Measurements from ENCODE around the gene SRGAP3. TPM values are rescaled to one million over a fixed set of nuclear protein-coding genes. Genes with fewer than 3 reads are reported as not detected.

The SRGAP3 gene
- total and polyA plus RNA-seq, 2 donors (not counting 1 experiment from before 2014, with no cell fraction given) = 1.4 to 1.5 TPM

DNA sequence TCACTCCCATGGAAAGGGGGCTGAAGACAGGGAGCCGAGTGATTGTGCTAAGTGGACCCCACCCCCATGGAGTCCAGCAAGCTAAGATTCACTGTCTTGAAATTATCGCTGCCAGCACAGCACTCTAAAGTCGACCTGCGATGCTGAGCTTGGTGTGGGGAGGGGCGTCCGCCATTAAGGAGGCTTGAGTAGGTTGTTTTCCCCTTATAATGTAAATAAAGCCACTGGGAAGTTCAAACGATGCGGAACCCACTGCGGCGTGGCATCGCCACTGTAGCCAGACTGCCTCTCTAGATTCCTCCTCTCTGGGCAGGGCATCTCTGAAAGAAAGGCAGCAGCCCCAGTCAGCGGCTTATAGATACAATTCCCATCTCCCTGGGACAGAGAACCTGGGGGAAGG lies 10.9 kb upstream of the SRGAP3 start:
- no peaks in the 10 kb centered on the region for H4K20me1 ChIP-seq (ENCODE audit: control insufficient read depth, insufficient read depth, low read length, poor library complexity, severe bottlenecking)
- H3K27ac ChIP-seq (ENCODE audit: low read length in 2 of 2) = no peak overlapping the region
- POLR2A ChIA-PET = no interaction called here
- no peaks in the 10 kb centered on the region for H3K36me3 ChIP-seq (replicated peaks in 1 of 2; ENCODE audit: control extremely low read depth in 1 of 2, control insufficient read depth in 1 of 2, extremely low read depth in 1 of 2, insufficient read depth in 2 of 2, low read length in 1 of 2)
- H3K9ac ChIP-seq (ENCODE audit: low read length) = no peak overlapping the region
- H3K27me3 ChIP-seq (replicated peaks in 1 of 4; ENCODE audit: control extremely low read depth in 1 of 4, control insufficient read depth in 3 of 4, insufficient read depth in 4 of 4, low read length in 3 of 4) = peaks cover 0 to 8% (median 1%) of the 10 kb centered on the region in 4 experiments
- H3K27ac Mint-ChIP-seq = no peak overlapping the region
- peaks cover 0 to 6% (median 3%) of the 10 kb centered on the region in 3 donors for H3K9me3 ChIP-seq (ENCODE audit: control extremely low read depth in 1 of 3, control insufficient read depth in 2 of 3, insufficient read depth in 1 of 3, low read length in 2 of 3)
- H3K4me2 ChIP-seq (replicated peaks; ENCODE audit: low read depth, low read length, poor library complexity, severe bottlenecking) = no peak overlapping the region
- H3K4me1 Mint-ChIP-seq = no peaks in the 10 kb centered on the region
- WGBS (ENCODE audit: insufficient coverage) = 89% methylated on average over 6 of the region's 12 CpGs
- DNase-seq (no peak), ATAC-seq (ENCODE audit: low read depth) (no peak)
- no peak overlapping the region for H3K4me3 Mint-ChIP-seq
- no peak for TF ChIP-seq CTCF (IDR thresholded peaks at IDR 0.05)
- no peak for TF ChIP-seq EZH2 (IDR thresholded peaks at IDR 0.05; ENCODE audit: borderline replicate concordance, insufficient read depth, low read depth, low read length, poor library complexity, severe bottlenecking)
- H3K79me2 ChIP-seq (ENCODE audit: control insufficient read depth, insufficient read depth, low read length) = no peaks in the 10 kb centered on the region
- H3K9me3 Mint-ChIP-seq (ENCODE audit: insufficient read depth) = peaks cover 4% of the 10 kb centered on the region
- H3K4me3 ChIP-seq (ENCODE audit: control extremely low read depth in 1 of 5, extremely low read depth in 1 of 5, insufficient read depth in 1 of 5, low read depth in 2 of 5, low read length in 4 of 5) = no peak overlapping the region
- no peaks in the 10 kb centered on the region for H3K4me1 ChIP-seq (ENCODE audit: control insufficient read depth in 2 of 2, insufficient read depth in 2 of 2, low read length in 2 of 2)
- H3K27me3 Mint-ChIP-seq = peaks cover 23% of the 10 kb centered on the region
- CTCF ChIA-PET = no interaction called here
- H2AFZ ChIP-seq (ENCODE audit: insufficient read depth, low read depth, low read length, poor library complexity, severe bottlenecking) = no peak overlapping the region
- intact Hi-C loops (cut with micrococcal nuclease) = no loop called here

DNA sequence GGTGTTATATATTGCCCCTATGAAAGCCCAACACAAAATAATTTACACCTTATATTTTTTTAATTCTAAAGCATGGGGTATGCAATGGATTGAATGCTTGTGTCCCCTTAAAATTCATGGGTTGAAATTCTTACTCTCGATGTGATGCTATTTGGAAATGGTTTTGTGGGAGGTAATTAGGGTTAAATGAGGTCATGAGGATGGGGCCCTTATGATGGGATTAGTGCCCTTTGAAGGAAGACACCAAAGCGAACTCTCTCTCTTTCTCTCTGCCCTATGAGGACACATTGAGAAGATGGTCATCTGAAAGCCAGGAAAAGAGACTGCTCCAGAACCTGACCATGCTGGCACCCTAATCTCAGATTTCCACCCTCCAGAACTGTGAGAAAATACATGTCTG lies 7.6 kb upstream of the SRGAP3 start:
- no peaks in the 10 kb centered on the region for H3K79me2 ChIP-seq (ENCODE audit: control insufficient read depth, insufficient read depth, low read length)
- no peak overlapping the region for H2AFZ ChIP-seq (ENCODE audit: insufficient read depth, low read depth, low read length, poor library complexity, severe bottlenecking)
- Mint-ChIP-seq H3K27ac (no peak overlapping the region), H3K27me3 (peaks cover 34% of the 10 kb centered on the region), H3K9me3 (ENCODE audit: insufficient read depth) (peaks cover 4% of the 10 kb centered on the region), H3K4me1 (no peaks in the 10 kb centered on the region), H3K4me3 (no peak overlapping the region)
- H3K4me3 ChIP-seq (ENCODE audit: control extremely low read depth in 1 of 5, extremely low read depth in 1 of 5, insufficient read depth in 1 of 5, low read depth in 2 of 5, low read length in 4 of 5) = no peak overlapping the region
- H3K36me3 ChIP-seq (replicated peaks in 1 of 2; ENCODE audit: control extremely low read depth in 1 of 2, control insufficient read depth in 1 of 2, extremely low read depth in 1 of 2, insufficient read depth in 2 of 2, low read length in 1 of 2) = no peaks in the 10 kb centered on the region
- no peak for ATAC-seq (ENCODE audit: low read depth)
- H4K20me1 ChIP-seq (ENCODE audit: control insufficient read depth, insufficient read depth, low read length, poor library complexity, severe bottlenecking) = no peaks in the 10 kb centered on the region
- TF ChIP-seq EZH2 (IDR thresholded peaks at IDR 0.05; ENCODE audit: borderline replicate concordance, insufficient read depth, low read depth, low read length, poor library complexity, severe bottlenecking) = no peak
- TF ChIP-seq CTCF (IDR thresholded peaks at IDR 0.05) = no peak
- ChIA-PET POLR2A (no interaction called here), CTCF (interaction anchor here (1.0 kb wide), 1 partner anchor 46 kb away, joined by 4 read pairs; no protein-coding TSS in a partner anchor)
- peaks cover 0 to 6% (median 3%) of the 10 kb centered on the region in 3 donors for H3K9me3 ChIP-seq (ENCODE audit: control extremely low read depth in 1 of 3, control insufficient read depth in 2 of 3, insufficient read depth in 1 of 3, low read length in 2 of 3)
- H3K27ac ChIP-seq (ENCODE audit: low read length in 2 of 2) = no peak overlapping the region
- WGBS (ENCODE audit: insufficient coverage) = 92% methylated on average over 2 of the region's 2 CpGs
- H3K9ac ChIP-seq (ENCODE audit: low read length) = no peak overlapping the region
- intact Hi-C loops (cut with micrococcal nuclease) = no loop called here
- peaks cover 0 to 8% (median 3%) of the 10 kb centered on the region in 4 experiments for H3K27me3 ChIP-seq (replicated peaks in 1 of 4; ENCODE audit: control extremely low read depth in 1 of 4, control insufficient read depth in 3 of 4, insufficient read depth in 4 of 4, low read length in 3 of 4)
- no peaks in the 10 kb centered on the region for H3K4me1 ChIP-seq (ENCODE audit: control insufficient read depth in 2 of 2, insufficient read depth in 2 of 2, low read length in 2 of 2)
- no peak overlapping the region for H3K4me2 ChIP-seq (replicated peaks; ENCODE audit: low read depth, low read length, poor library complexity, severe bottlenecking)
- DNase-seq = no peak

Data from B cell (primary cell).